Umbilical cord (tissue), 1 donor: ENCODE measurements around the gene SCGB1C1. TPM values are rescaled to one million over a fixed set of nuclear protein-coding genes. Genes with fewer than 3 reads are reported as not detected.

Experiments used
- total RNA-seq: library from RNA; depleted of rRNA; stranded (reverse); fragments of >200 nt; gene quantifications from one replicate; pipeline ENCODE4 v1.2.3, GENCODE V29; 2014; ENCODE audit warnings: low replicate concordance; ENCODE audit not compliant: insufficient read depth

Gene SCGB1C1
- total RNA-seq, 1 donor from 2014 or later: not detected

Other genes with a start within 250 kb of the SCGB1C1 start
- gene BET1L, start 14.3 kb downstream of the SCGB1C1 start, total RNA-seq: 14.0 TPM
- 83.3 TPM for gene RIC8A, start 14.6 kb downstream of the SCGB1C1 start, total RNA-seq
- gene SIRT3, start 43.3 kb downstream of the SCGB1C1 start, total RNA-seq: 3.6 TPM
- 66.2 TPM for gene PSMD13, start 43.9 kb downstream of the SCGB1C1 start, total RNA-seq
- not detected for gene NLRP6, start 85.3 kb downstream of the SCGB1C1 start, total RNA-seq
- gene PGGHG, start 96.0 kb downstream of the SCGB1C1 start, total RNA-seq: 9.1 TPM
- gene IFITM5, start 106.4 kb downstream of the SCGB1C1 start, total RNA-seq: 0.96 TPM
- 5.5 TPM for gene IFITM2, start 114.7 kb downstream of the SCGB1C1 start, total RNA-seq
- gene IFITM1, start 121.0 kb downstream of the SCGB1C1 start, total RNA-seq: 25.3 TPM
- 47.2 TPM for gene IFITM3, start 127.8 kb downstream of the SCGB1C1 start, total RNA-seq
- 7.2 TPM for gene B4GALNT4, start 176.4 kb downstream of the SCGB1C1 start, total RNA-seq
- gene PKP3, start 201.1 kb downstream of the SCGB1C1 start, total RNA-seq: 36.6 TPM
- gene SIGIRR, start 221.9 kb downstream of the SCGB1C1 start, total RNA-seq: 10.8 TPM
- gene ANO9, start 248.9 kb downstream of the SCGB1C1 start, total RNA-seq: 5.1 TPM